Endometrial microvascular endothelial cells (primary cell): ENCODE measurements around the gene CDCP2. TPM values are rescaled to one million over a fixed set of nuclear protein-coding genes. Genes with fewer than 3 reads are reported as not detected.
"Not testable (repeated sequence)": the region's sequence is repeated elsewhere in the genome, so short reads cannot be mapped to it uniquely, and the experiment has no call there.

ENCODE experiments used
- in situ Hi-C: cut with HindIII; loops from 2 replicates; pipeline ENCODE4 v1.10.0; 2017; ENCODE audit warnings: low sequenced_read_pairs, low pct_unique_long_range_greater_than_20kb; ENCODE audit errors: inconsistent ontology term
- total RNA-seq: library from RNA; depleted of rRNA; stranded (reverse); fragments of >200 nt; gene quantifications from one replicate; pipeline ENCODE4 v1.2.3, GENCODE V29; 2015; ENCODE audit errors: inconsistent ontology term

CDCP2 gene
- total RNA-seq, 1 donor from 2014 or later, result not detected

DNA sequence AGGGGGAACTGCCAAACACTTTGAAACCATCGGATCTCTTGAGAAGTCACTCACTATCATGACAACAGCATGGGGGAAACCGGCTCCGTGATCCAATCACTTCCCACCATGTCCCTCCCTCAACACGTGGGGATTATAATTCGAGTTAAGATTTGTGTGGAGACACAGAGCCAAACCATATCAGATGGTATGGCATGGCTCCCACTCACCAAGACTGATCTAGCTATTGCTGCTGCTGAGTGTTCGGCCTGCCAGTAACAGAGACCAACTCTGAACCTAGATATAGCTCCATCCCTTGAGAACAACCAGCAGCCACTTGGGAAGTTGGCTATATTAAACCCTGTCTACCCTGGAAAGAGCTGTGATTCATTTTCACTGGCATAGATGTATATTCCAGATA, 49.4 kb downstream of the CDCP2 start:
- in situ Hi-C loops, result no loop called here

DNA sequence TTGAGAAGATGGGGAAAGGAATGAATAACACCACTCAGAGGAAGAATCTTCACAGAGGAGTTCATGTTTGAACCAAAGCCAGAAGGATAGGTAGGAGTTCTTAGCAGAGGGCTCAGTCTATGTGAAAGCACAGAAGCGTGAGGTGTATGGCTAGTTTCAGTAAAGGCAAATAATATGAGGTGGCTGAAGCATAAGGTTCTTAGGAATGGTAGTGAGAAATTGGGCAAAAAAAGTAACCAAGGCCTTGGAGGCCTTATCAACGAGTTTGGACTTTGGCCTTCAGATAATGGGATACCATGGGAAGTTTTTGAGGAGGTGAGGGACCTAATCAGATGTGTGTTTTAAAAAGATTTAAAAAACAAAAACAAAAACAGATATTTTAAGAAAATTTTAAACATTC, 52.3 kb downstream of the CDCP2 start:
- in situ Hi-C loops, result no loop called here

DNA sequence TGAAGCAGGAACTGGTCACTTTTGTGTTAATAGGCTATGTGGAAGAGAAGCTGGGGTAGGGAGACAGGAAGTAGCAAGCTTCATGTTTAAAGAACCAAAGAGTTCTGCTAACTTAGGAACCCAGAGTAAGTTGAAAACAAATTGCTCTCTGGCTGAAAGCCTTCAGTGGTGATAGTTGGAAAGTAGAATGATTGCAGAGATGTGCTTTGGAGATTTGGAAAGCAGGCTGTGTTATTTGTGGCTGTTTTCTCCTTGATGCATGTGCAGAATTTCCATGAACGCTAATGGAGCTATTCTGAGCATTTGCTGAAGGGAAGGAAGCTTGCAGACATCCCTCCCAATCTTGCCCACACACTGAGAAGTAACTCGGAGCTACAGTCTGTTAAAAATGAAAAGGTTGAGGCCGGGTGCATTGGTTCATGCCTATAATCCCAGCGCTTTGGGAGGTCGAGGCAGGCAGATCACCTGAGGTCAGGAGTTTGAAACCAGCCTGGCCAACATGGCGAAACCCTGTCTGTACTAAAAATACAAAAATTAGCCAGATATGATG, 53.7 kb downstream of the CDCP2 start:
- in situ Hi-C loops, result no loop called here

DNA sequence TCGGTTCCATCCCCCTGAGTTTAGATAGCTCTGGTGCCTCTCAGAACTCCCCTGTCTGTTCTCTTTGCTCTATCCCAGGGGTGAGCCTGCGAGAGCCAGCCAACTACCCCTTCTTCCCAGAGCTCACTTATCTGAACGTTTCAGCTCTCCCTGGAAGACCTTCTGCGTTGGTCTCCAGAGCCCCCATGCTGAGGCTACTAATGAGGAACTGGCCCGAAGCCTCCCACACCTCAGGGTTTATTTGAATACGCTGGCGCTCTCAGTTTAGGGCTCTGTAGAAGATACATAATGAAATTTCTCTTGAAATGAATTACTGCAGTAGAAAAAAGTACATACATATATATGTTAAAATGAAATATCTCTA, 55.9 kb downstream of the CDCP2 start:
- in situ Hi-C loops, result no loop called here

DNA sequence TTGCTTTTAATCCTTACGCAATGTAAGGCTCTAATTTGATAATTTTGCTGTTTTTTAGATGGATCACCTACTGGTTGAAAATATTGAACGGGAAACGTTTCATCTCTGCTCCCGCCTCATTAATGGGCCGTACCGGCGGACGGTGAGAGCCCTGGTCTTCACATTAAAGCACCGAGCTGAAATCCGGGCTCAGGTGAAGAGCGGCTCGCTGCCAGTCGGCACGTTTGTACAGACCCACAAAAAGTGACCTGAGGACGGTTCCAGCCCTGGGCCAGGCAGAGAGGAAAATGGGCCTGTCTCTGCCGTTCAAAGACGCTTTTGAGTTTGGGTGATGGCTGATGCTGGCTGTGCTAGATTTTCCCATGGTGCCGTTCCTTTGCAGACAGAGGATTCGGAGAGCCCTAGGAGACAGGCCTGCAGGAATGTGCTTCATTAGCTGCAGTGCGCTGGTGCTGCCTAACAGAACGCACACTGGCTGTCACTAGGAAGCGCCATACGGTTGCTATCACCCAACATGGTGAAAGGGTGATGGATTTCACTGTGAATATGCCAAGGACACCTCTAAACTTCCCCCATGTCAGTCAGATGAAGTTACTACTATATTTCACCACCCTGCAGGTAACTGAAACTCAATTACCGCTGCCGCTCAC, 56.4 kb downstream of the CDCP2 start:
- in situ Hi-C loops, result no loop called here

DNA sequence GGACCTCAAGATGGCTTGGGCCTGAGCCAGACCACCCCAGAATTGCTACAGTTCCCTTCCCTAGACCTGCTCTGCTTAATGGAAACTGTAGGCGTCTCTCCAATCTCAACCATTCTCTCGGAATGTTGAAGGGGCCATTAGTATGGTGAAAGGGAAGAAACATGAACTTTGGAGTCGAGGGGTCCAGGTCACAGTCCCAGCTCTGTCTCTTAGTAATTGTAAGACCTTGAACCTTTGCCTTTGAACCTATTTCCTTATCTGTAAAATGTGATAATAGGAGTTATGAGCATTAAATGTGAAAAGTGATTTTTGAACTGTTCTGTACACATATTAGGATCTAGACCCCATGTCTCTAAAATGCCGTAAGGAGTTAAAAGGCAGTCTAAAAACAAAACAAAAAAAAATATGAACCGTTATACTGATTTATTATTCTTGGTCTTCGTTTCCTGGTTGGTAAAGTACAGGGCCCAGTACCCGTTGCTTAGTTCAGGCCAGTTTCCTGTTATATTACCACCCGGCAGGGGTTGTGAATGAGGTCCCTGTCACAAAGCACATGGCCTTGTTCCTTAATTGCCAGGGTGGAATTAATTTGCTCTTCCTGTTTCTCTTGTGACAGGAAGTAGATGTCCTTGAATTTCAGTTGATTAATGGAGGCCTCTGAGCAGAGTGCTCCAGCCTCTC, 57.1 kb downstream of the CDCP2 start:
- in situ Hi-C loops, result no loop called here

DNA sequence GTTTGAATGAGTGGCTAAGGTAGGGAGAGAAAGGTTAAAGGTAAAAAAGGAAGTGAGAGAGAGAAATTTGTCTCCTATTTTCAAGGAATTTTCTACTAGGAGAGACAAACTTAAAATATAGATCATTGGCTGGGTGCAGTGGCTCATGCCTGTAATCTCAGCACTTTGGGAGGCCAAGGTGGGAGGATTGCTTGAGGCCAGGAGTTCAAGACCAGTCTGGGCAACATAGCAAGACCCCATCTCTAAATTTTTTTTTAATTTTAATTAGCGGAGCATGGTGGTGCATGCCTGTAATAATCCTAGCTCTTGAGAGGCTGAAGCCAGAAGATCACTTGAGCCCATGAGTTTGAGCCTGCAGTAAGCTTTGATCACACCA, 58.1 kb downstream of the CDCP2 start:
- in situ Hi-C loops, result not testable (repeated sequence)

DNA sequence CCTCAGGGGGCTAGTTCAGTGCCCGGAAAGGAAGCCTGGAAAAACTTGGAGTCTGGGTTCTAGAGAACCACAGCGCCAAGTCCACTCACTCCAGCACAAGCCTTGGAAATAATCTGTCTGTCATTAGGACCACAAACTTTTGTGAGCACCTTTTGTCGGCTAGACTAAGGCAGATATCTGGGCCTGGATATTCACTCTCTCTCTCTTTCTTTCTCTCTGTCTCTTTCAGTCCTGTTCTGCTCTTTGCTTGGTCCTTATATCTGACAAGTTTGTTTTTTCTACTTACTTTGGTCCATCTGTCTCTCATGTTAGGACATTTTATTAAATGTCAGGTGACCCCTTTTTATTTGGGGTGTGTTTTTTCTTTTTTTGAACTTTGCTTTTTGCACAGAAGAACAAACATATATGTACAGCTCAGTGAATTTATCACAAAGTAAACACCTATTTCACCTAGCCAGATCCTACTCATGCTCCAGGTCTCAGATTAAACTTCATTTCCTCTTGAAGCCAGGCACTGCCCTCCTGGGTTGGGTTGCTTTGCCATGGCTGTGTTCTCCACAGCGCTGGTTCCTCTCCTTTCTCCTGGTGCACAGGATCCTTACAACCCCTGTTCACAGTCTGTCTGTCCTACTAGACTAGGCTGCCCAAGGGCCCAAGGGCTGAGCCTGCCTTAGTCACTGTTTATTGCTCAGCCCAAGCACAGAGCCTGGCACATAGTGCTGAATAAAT, 58.6 kb downstream of the CDCP2 start:
- in situ Hi-C loops, result no loop called here

DNA sequence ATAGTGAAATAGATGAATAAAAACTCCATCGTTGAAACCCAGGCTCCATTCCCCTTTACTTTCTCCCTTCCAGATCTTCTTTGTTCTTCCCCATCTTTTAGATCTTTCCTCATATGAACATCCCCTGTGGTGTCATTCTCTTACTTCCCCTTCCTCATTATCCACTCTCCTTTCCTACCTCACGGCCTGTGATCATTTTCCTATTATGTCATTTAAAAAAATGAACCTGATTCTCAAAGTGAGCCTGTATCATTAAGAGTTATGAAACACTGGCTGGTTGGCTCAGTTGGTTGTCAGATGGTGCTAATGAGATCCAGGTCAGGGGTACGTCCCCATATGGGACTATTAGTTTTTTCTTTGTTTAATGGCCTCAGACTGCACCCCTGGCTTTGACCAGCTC, 61.1 kb downstream of the CDCP2 start:
- in situ Hi-C loops, result no loop called here

DNA sequence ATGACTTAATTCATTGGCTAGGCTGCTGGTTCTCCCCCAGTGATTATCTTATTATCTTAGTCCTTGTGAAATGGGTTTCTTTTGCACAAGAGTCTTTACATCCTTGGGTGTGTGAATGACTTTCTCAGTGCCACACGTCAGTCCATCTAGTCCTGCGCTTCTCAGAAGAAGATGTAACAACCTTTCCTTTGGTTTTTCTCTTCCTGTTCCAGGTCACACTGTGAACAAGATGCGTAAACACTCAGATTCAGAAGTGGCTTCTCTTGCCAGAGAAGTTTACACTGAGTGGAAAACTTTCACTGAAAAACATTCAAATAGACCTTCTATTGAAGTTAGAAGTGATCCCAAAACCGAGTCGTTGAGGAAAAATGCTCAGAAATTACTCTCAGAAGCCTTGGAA, 64.4 kb downstream of the CDCP2 start:
- in situ Hi-C loops, result no loop called here

DNA sequence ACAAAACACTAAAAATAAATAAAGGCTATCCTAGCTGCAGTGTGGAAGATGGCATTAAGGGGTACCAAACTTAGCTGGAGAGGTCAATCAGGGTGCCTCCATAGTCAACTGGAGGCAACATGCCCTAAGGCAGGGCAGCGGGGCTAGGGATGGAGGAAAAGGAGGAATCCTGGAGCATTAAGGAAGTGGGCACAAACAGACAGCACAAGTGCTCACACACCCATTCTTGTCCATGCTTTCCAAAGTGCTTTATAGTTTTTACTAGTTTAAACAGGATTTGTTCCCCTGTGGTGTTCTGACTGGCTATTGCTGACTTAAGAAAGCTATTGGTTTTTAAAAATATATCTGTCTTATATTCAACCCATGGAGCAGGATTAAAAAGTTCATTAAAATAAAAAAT, 66.0 kb downstream of the CDCP2 start:
- in situ Hi-C loops, result no loop called here

DNA sequence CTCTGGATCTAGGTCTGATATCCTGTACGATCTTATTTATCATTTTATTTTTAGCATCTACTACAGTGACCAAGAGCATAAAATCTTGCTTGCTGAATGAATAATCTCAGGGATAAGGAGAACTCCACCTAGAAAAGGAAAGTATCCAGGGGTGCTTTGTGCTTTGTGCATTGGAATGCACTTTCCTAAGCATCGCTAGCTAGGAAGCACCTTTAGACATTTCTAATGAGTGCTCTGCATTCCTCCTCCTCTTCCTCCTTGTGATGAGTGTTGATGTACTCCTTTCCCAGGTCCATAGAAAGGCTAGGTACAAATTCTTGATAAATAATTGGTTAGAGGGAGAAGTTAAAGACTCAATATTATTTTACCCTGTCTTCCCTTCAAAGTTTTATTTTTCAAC, 68.0 kb downstream of the CDCP2 start:
- in situ Hi-C loops, result no loop called here

Other genes starting within 250 kb of the CDCP2 start
- gene IFT25, start 207.3 kb downstream of the CDCP2 start, total RNA-seq, result 20.6 TPM
- 34.6 TPM for gene LRRC42, start 206.7 kb downstream of the CDCP2 start, total RNA-seq
- gene LDLRAD1, start 134.8 kb downstream of the CDCP2 start, total RNA-seq, result not detected
- 201 TPM for gene TMEM59, start 99.8 kb downstream of the CDCP2 start, total RNA-seq
- 4.5 TPM for gene TCEANC2, start 99.4 kb downstream of the CDCP2 start, total RNA-seq
- gene CYB5RL, start 47.0 kb upstream of the CDCP2 start, total RNA-seq, result 7.3 TPM
- gene MRPL37, start 47.2 kb upstream of the CDCP2 start, total RNA-seq, result 169 TPM